LNCaP clone FGC (cell line): ENCODE measurements around the gene NACC1.

Experiments
- DNase-seq: peaks from one replicate; pipeline ENCODE4 v3.0.0-alpha.2; 2011; ENCODE audit warnings: low read depth
- H3K4me3 ChIP-seq: 2 replicates; pipeline ENCODE4 v1.5.1; 2011; ENCODE audit warnings: mild to moderate bottlenecking, low read depth, low read length, control low read depth
- CTCF ChIP-seq: IDR thresholded peaks from 2 replicates; pipeline ENCODE4 v1.5.1; 2012; ENCODE audit warnings: mild to moderate bottlenecking; ENCODE audit not compliant: control insufficient read depth, insufficient read depth; ENCODE audit errors: extremely low read depth

Gene NACC1

GRCh38 chr19:13155472-13156359 lies 37.7 kb downstream of the NACC1 start:
- H3K4me3 ChIP-seq = no peak overlapping the region
- TF ChIP-seq CTCF = no peak
- no peak for DNase-seq

- H3K4me3 ChIP-seq = no peak overlapping the region
- no peak for TF ChIP-seq CTCF
- no peak for DNase-seq
These were observed 41.6 kb downstream of the NACC1 start for GRCh38 chr19:13159713-13160112.

- H3K4me3 ChIP-seq = no peak overlapping the region
- no peak for DNase-seq
These were observed 42.5 kb downstream of the NACC1 start for GRCh38 chr19:13160557-13160956.

GRCh38 chr19:13162724-13163608 lies 44.9 kb downstream of the NACC1 start:
- TF ChIP-seq CTCF = no peak
- peak overlapping the region; percentile 56 for H3K4me3 ChIP-seq
- peak; percentile 100 for DNase-seq

More at GRCh38 chr19:13160557-13160956, 42.5 kb downstream of the NACC1 start:
- no peak for TF ChIP-seq CTCF

- no peak for DNase-seq
- no peak for TF ChIP-seq CTCF
- peak overlapping the region; percentile 41 for H3K4me3 ChIP-seq
These were observed 45.7 kb downstream of the NACC1 start for GRCh38 chr19:13163609-13164342.

- no peak overlapping the region for H3K4me3 ChIP-seq
- no peak for TF ChIP-seq CTCF
- no peak for DNase-seq
These were observed 46.5 kb downstream of the NACC1 start for GRCh38 chr19:13164343-13165161.
